KMS-11 (cell line): ENCODE data around the gene LARP4B.

Source experiments
- H2AFZ ChIP-seq: fragments of 200-600 bp; sonication (generic); 2 replicates; pipeline ENCODE4 v1.6.1; 2016; ENCODE audit warnings: antibody characterized with exemption, mixed run types, low read depth
- H3K27ac ChIP-seq: fragments of 200-600 bp; sonication (generic); 2 replicates; pipeline ENCODE4 v1.6.1; 2016; ENCODE audit warnings: mild to moderate bottlenecking, mixed run types
- H3K27me3 ChIP-seq: fragments of 200-600 bp; sonication (generic); 2 replicates; pipeline ENCODE4 v1.6.1; 2017; ENCODE audit warnings: mild to moderate bottlenecking, low read depth, mixed run types, moderate library complexity; ENCODE audit not compliant: insufficient read depth
- H3K36me3 ChIP-seq: fragments of 200-600 bp; sonication (generic); 2 replicates; pipeline ENCODE4 v1.6.1; 2017; ENCODE audit warnings: mild to moderate bottlenecking, mixed run types; ENCODE audit not compliant: insufficient read depth
- H3K4me1 ChIP-seq: fragments of 200-600 bp; sonication (generic); 2 replicates; pipeline ENCODE4 v1.6.1; 2016; ENCODE audit warnings: mild to moderate bottlenecking, low read depth, mixed run types; ENCODE audit not compliant: poor library complexity, severe bottlenecking
- H3K4me2 ChIP-seq: fragments of 200-600 bp; sonication (generic); 2 replicates; pipeline ENCODE4 v1.7.0; 2016; ENCODE audit warnings: mild to moderate bottlenecking, mixed run types
- H3K4me3 ChIP-seq: fragments of 200-600 bp; sonication (generic); IDR thresholded peaks from 2 replicates; pipeline ENCODE4 v1.6.1; 2017; ENCODE audit warnings: low read depth, low read length, mixed read lengths; ENCODE audit not compliant: insufficient read depth
- H3K79me2 ChIP-seq: fragments of 200-600 bp; sonication (generic); 2 replicates; pipeline ENCODE4 v1.6.1; 2016; ENCODE audit warnings: low read depth, mixed run types; ENCODE audit not compliant: insufficient read depth
- H3K9ac ChIP-seq: fragments of 200-600 bp; sonication (generic); 2 replicates; pipeline ENCODE4 v1.6.1; 2016; ENCODE audit warnings: mild to moderate bottlenecking, mixed run types
- H4K20me1 ChIP-seq: fragments of 200-600 bp; sonication (generic); 2 replicates; pipeline ENCODE4 v1.6.1; 2016; ENCODE audit warnings: mild to moderate bottlenecking, mixed run types; ENCODE audit not compliant: insufficient read depth
- CTCF ChIP-seq: fragments of 200-600 bp; sonication (generic); conservative IDR thresholded peaks from 2 replicates; pipeline ENCODE4 v1.6.1; 2017; ENCODE audit warnings: low read depth, mild to moderate bottlenecking, antibody characterized with exemption, low read length, moderate library complexity, mixed read lengths

LARP4B gene

GRCh38 chr10:971150-971542, 39.6 kb upstream of the LARP4B start:
- no peaks in the 10 kb centered on the region for H3K79me2 ChIP-seq
- TF ChIP-seq CTCF, result no peak
- H3K4me2 ChIP-seq, result no peak overlapping the region
- no peak overlapping the region for H3K9ac ChIP-seq
- H3K4me1 ChIP-seq, result no peaks in the 10 kb centered on the region
- no peak overlapping the region for H2AFZ ChIP-seq
- H3K27me3 ChIP-seq, result no peaks in the 10 kb centered on the region
- H3K27ac ChIP-seq, result no peak overlapping the region
- H3K4me3 ChIP-seq, result no peak overlapping the region
- no peaks in the 10 kb centered on the region for H4K20me1 ChIP-seq
- H3K36me3 ChIP-seq, result no peaks in the 10 kb centered on the region

GRCh38 chr10:970311-971149, 39.0 kb upstream of the LARP4B start:
- H3K4me3 ChIP-seq, result no peak overlapping the region
- no peak overlapping the region for H3K27ac ChIP-seq
- no peak overlapping the region for H3K4me2 ChIP-seq
- no peaks in the 10 kb centered on the region for H4K20me1 ChIP-seq
- no peaks in the 10 kb centered on the region for H3K36me3 ChIP-seq
- no peak for TF ChIP-seq CTCF
- H3K4me1 ChIP-seq, result no peaks in the 10 kb centered on the region
- no peaks in the 10 kb centered on the region for H3K27me3 ChIP-seq
- no peaks in the 10 kb centered on the region for H3K79me2 ChIP-seq
- H2AFZ ChIP-seq, result no peak overlapping the region
- no peak overlapping the region for H3K9ac ChIP-seq

GRCh38 chr10:969473-970150, 38.1 kb upstream of the LARP4B start:
- H3K4me2 ChIP-seq, result no peak overlapping the region
- no peaks in the 10 kb centered on the region for H3K36me3 ChIP-seq
- H3K4me3 ChIP-seq, result no peak overlapping the region
- no peak overlapping the region for H2AFZ ChIP-seq
- TF ChIP-seq CTCF, result no peak
- H3K79me2 ChIP-seq, result no peaks in the 10 kb centered on the region
- H3K27me3 ChIP-seq, result no peaks in the 10 kb centered on the region
- H3K4me1 ChIP-seq, result no peaks in the 10 kb centered on the region
- no peak overlapping the region for H3K27ac ChIP-seq
- H4K20me1 ChIP-seq, result no peaks in the 10 kb centered on the region
- H3K9ac ChIP-seq, result no peak overlapping the region

- no peak overlapping the region for H3K27ac ChIP-seq
- H3K4me2 ChIP-seq, result no peak overlapping the region
- no peaks in the 10 kb centered on the region for H3K4me1 ChIP-seq
- no peaks in the 10 kb centered on the region for H3K27me3 ChIP-seq
- H3K9ac ChIP-seq, result no peak overlapping the region
- no peaks in the 10 kb centered on the region for H3K79me2 ChIP-seq
- H3K4me3 ChIP-seq, result no peak overlapping the region
- TF ChIP-seq CTCF, result no peak
- no peaks in the 10 kb centered on the region for H4K20me1 ChIP-seq
- no peak overlapping the region for H2AFZ ChIP-seq
- H3K36me3 ChIP-seq, result no peaks in the 10 kb centered on the region
Measured at GRCh38 chr10:968546-969199, 37.2 kb upstream of the LARP4B start.
